ENCODE data around the gene VN1R5. TPM values are rescaled to one million over a fixed set of nuclear protein-coding genes. Genes with fewer than 3 reads are reported as not detected.

The VN1R5 gene
- total RNA-seq, 1 donor from 2014 or later = not detected

- Histone ChIP-seq H3K36me3 (peaks cover 8% of the 10 kb centered on the region), H3K4me3 (no peak overlapping the region), H3K27me3 (ENCODE audit: low read depth) (peaks cover 30% of the 10 kb centered on the region), H3K27ac (replicated peaks) (no peak overlapping the region), H3K9me3 (replicated peaks) (no peaks in the 10 kb centered on the region), H3K4me1 (no peaks in the 10 kb centered on the region)
- intact Hi-C loops (cut with micrococcal nuclease) = no loop called here
- DNase-seq = no peak
- TF ChIP-seq, protein P1, sequence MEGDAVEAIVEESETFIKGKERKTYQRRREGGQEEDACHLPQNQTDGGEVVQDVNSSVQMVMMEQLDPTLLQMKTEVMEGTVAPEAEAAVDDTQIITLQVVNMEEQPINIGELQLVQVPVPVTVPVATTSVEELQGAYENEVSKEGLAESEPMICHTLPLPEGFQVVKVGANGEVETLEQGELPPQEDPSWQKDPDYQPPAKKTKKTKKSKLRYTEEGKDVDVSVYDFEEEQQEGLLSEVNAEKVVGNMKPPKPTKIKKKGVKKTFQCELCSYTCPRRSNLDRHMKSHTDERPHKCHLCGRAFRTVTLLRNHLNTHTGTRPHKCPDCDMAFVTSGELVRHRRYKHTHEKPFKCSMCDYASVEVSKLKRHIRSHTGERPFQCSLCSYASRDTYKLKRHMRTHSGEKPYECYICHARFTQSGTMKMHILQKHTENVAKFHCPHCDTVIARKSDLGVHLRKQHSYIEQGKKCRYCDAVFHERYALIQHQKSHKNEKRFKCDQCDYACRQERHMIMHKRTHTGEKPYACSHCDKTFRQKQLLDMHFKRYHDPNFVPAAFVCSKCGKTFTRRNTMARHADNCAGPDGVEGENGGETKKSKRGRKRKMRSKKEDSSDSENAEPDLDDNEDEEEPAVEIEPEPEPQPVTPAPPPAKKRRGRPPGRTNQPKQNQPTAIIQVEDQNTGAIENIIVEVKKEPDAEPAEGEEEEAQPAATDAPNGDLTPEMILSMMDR (IDR thresholded peaks at IDR 0.05; ENCODE audit: borderline replicate concordance) = no peak
These were observed 38.4 kb downstream of the VN1R5 start for GRCh38 chr1:247294282-247294681.

GRCh38 chr1:247295274-247295684 is 39.4 kb downstream of the VN1R5 start:
- H3K27ac ChIP-seq (replicated peaks) = no peak overlapping the region
- intact Hi-C loops (cut with micrococcal nuclease) = no loop called here
- TF ChIP-seq, protein P1 (IDR thresholded peaks at IDR 0.05; ENCODE audit: borderline replicate concordance) = no peak
- peaks cover 16% of the 10 kb centered on the region for H3K36me3 ChIP-seq
- no peaks in the 10 kb centered on the region for H3K9me3 ChIP-seq (replicated peaks)
- H3K4me1 ChIP-seq = no peaks in the 10 kb centered on the region
- H3K4me3 ChIP-seq = no peak overlapping the region
- no peak for DNase-seq
- H3K27me3 ChIP-seq (ENCODE audit: low read depth) = peaks cover 30% of the 10 kb centered on the region

GRCh38 chr1:247295746-247296145 is 39.9 kb downstream of the VN1R5 start:
- H3K27me3 ChIP-seq (ENCODE audit: low read depth) = peaks cover 27% of the 10 kb centered on the region
- intact Hi-C loops (cut with micrococcal nuclease) = no loop called here
- H3K27ac ChIP-seq (replicated peaks) = no peak overlapping the region
- no peak overlapping the region for H3K4me3 ChIP-seq
- H3K36me3 ChIP-seq = peaks cover 21% of the 10 kb centered on the region
- no peaks in the 10 kb centered on the region for H3K4me1 ChIP-seq
- TF ChIP-seq, protein P1 (IDR thresholded peaks at IDR 0.05; ENCODE audit: borderline replicate concordance) = no peak
- no peaks in the 10 kb centered on the region for H3K9me3 ChIP-seq (replicated peaks)
- DNase-seq = no peak

- Histone ChIP-seq H3K27ac (replicated peaks) (no peak overlapping the region), H3K27me3 (ENCODE audit: low read depth) (peaks cover 18% of the 10 kb centered on the region), H3K4me3 (no peak overlapping the region), H3K9me3 (replicated peaks) (no peaks in the 10 kb centered on the region), H3K4me1 (no peaks in the 10 kb centered on the region), H3K36me3 (peaks cover 30% of the 10 kb centered on the region)
- intact Hi-C loops (cut with micrococcal nuclease) = no loop called here
- TF ChIP-seq, protein P1 (IDR thresholded peaks at IDR 0.05; ENCODE audit: borderline replicate concordance) = no peak
- DNase-seq = no peak
These were observed 40.8 kb downstream of the VN1R5 start for GRCh38 chr1:247296599-247297180.

DNA sequence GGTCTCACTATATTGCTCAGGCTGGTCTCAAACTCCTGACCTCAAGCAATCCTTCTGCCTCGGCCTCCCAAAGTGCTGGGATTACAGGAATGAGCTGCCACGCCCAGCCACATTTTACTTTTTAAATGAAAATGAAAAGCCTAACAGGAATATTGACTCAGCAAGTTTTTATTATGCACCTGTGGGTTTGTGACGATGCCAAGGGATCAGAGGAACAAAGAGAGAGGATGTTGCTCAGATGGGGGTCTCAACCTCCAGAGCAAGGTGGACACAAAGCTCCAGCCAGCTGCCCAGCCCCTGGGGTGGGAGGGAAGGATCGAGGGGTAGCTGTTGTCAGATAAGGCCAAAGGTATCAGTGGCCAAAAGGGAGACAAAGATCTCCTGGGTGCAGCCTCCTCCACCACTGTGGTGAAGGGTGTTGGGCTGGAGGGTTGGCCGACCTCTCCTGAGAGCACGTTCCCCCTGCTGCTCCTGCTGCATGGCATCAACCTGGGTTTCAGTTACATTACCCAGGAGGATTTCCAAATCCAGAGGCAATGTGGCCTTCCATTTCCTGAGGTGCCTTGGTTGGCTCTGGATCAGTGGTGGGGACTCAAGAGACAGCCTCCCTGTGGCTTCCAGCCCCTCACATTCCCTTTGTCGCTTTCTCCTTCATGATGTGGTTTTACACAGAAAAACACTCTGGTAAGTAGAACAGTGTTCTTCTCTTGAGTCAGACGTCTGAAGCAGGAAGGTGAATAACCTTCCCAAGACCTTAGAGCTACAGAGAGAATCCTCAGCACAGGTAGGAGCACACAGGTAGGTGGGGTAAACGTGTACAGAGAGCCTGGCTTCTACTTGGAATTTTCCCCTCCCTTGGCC is 41.6 kb downstream of the VN1R5 start:
- intact Hi-C loops (cut with micrococcal nuclease) = no loop called here
- H3K27ac ChIP-seq (replicated peaks) = no peak overlapping the region
- no peaks in the 10 kb centered on the region for H3K9me3 ChIP-seq (replicated peaks)
- H3K36me3 ChIP-seq = peaks cover 38% of the 10 kb centered on the region
- no peak overlapping the region for H3K4me3 ChIP-seq
- no peaks in the 10 kb centered on the region for H3K4me1 ChIP-seq
- peaks cover 10% of the 10 kb centered on the region for H3K27me3 ChIP-seq (ENCODE audit: low read depth)
- no peak for DNase-seq
- TF ChIP-seq, protein P1 (IDR thresholded peaks at IDR 0.05; ENCODE audit: borderline replicate concordance) = no peak

Data from left ventricle myocardium inferior (tissue), 1 donor.